GM21515 (cell line): ENCODE measurements around the gene CACUL1.
"Not testable (repeated sequence)": the region's sequence is repeated elsewhere in the genome, so short reads cannot be mapped to it uniquely, and the experiment has no call there.

ENCODE experiments used
- ATAC-seq: cut with Tn5 transposase; IDR thresholded peaks from one replicate; pipeline ENCODE4 v1.9.1; 2021; ENCODE audit not compliant: unreplicated experiment

The CACUL1 gene

DNA sequence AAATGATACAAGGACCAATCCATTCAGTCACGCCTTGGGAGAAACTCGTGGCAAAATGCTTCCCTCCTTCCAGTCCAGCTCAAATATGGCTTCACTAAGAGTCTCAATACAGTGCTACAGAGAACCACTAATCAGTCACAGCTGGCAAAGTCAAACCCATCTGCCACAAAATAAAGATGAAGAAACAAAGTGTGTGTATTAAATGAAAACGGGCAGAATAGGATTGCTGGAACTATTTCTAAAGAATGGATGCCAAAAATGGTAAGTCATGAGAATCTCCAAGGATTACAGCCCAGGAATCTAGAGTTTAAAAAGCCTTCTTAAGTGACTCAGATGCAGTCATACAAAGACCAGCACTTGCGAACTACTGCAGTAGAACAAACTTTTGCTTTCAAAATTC, 61.9 kb downstream of the CACUL1 start:
- ATAC-seq, result no peak

- ATAC-seq, result no peak
Measured at GRCh38 chr10:118689070-118689858, 65.5 kb downstream of the CACUL1 start.

DNA sequence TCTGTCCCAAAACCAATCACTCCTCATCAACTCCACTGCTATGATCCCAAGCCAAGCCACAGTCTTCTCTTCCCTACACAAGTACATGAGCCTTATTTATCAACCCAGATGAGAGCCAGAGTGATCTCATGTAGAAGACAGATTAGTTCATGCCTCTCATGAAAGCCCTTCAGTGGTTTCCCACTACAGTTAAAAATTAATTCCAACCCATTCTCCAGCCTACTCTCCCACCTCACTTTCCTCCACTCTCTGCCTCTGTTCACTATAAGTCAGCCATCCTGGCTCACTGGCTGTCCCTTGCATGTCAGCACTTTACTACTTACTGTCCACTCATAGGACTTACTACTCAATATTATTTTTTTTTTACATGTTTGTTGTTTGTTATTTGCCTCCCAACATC, 67.3 kb downstream of the CACUL1 start:
- no peak for ATAC-seq

DNA sequence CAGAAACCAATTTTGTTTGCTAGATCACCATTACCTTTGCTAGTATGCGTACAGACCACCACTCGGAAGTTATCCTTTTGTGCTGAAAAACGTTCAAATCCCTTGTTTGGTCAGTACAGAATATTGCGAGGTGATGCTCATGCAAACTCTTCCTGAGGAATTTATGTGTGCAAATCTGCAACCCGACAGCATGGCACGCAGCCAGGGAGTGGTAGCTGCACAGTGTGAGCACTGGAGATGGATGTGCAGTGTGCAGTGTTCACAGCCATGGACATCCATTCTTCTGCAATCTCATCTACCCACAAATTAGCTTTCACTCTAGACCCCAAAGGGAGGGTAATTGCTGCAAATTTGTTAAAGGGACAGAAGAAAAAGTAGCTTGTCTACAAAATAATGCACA, 72.2 kb downstream of the CACUL1 start:
- ATAC-seq, result no peak

GRCh38 chr10:118680197-118680596, 74.6 kb downstream of the CACUL1 start:
- no peak for ATAC-seq

GRCh38 chr10:118674226-118674919, 80.4 kb downstream of the CACUL1 start:
- ATAC-seq, result no peak

- no peak for ATAC-seq
Measured at GRCh38 chr10:118672766-118673715, 81.7 kb downstream of the CACUL1 start.

DNA sequence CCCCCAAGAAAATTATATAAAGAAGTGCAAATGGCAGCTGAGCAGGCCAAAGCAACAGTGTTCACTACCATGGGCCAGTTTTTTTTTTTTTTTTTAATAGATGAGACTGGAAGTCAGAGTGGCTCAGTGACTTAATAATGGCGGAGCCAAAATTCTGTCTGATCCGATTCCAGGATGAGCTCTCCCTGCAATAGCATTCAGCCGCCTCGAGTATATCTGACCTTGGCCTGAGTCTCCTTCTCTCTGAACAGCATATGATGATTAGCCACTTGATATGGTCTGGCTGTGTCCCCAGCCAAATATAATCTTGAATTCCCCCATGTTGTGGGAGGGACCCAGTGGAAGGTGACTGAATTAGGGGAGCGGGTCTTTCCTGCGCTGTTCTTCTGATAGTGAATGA, 82.6 kb downstream of the CACUL1 start:
- ATAC-seq, result no peak

DNA sequence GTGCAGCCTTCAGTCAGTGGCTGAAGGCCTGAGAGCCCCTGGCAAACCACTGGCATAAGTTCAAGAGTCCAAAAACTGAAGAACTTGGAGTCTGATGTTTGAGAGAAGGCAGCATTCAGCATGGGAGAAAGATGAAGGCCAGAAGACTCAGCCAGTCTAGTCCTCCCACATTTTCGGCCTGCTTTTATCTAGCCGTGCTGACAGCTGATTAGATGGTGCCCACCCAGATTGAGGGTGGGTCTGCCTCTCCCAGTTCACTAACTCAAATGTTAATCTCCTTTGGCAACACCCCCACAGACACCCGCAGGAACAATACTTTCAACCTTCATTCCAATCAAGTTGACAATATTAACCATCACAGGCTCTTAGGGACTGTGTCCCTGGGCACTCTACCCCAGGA, 83.5 kb downstream of the CACUL1 start:
- ATAC-seq, result not testable (repeated sequence)

DNA sequence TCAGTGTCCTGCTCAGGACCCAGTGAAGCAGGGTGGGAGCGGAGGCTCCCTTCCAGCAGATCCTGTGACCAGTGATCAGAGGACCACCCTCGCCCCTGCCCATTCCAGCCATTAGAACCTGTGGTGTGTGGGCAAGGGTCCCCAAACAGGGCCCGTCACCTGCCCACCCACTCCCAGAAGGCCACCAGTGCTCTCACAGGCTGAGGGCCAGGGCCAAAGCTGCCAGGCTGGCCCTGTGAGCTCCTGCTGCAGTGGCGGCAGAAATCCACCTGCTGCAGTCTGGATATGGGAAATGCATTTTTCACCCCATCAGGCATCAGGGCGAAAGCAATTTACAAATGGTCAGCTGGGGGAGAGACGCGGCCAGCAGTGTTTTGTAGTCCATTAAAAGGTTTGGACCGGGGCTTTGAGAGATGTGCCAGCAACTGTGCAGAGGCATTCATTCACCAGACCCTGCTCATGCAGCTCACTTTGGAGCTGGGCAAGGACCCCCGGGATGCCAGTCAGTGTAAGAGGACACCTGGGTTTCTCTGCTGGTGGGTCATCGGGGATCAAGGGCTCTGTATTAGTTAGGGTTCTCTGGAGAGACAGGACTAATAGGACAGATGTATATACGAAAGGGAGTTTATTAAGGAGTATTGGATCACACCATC, 84.2 kb downstream of the CACUL1 start:
- no peak for ATAC-seq

- no peak for ATAC-seq
Measured at GRCh38 chr10:118669835-118670234, 84.9 kb downstream of the CACUL1 start.

GRCh38 chr10:118669020-118669791, 85.6 kb downstream of the CACUL1 start:
- ATAC-seq, result no peak

DNA sequence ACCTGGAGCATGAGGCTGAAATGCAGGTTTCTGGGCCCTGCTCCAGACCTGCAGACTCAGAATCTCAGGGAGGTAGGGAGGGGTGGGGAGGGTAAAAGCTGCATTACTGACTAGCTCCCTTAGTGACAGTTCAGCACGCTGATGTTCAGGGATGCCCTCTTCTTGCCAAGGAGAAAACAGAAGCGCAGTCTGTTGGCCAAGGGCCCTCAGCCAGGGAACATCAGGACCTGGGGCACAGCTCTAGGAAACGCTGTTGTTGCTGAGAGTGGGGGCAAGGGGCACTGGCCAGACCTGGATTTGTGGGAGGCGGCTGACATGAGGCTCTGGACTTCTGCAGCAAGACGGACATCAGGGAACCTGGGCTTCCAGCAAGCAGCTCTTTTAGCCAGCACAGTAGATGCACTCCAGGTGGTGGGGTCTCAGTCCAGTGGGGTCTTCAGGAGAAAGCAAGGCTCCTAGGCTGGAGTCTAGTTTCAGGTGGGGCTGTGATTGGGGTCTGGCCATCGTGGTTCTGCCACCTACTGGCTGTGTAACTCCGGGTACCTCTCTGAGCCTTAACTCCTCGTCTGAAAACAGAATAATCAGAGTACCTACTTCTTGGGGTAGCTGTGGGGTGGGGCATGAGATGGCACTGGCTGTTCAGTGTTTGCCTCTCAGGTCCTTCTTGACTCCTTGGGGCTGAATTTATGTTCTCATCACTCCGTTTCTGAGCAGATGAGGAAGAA, 86.4 kb downstream of the CACUL1 start:
- no peak for ATAC-seq

DNA sequence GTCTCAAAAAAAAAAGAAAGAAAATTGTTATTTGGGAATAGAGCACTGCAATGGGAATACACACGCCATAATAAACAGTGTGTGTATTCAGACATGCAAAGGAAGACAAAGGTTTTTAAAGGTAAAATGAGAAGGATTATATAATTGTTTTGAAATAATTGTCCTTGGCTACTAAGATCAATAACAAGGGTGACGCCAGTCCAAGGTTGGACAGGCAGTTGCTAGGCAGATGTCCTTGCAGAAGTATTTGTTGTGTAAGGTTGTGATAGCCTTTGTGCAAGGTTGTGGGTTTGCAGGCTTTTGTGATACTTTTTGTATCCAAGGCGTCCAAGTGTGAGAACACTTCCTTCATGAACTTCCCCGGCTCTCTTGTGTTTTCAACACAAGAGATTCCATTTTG, 87.0 kb downstream of the CACUL1 start:
- ATAC-seq, result no peak

DNA sequence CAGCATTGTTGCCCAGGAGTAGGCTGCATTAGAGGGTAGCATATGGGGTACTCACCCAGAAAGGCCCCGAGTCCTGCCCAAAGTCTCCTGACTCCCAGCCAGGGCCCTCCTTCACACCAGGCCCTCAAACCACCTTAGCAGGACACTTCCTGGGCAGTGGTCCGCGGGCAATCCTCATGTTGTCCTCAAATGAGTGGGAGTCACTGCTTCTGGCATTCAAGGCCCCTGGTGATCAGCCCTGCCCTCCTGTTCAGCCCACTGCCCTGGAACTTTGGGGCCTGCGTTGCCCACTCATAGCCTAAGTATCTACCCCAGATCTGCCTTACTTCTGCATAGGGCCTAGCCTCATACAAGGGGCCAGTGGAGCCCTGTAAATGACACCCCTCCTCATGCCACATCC, 88.4 kb downstream of the CACUL1 start:
- no peak for ATAC-seq

GRCh38 chr10:118664321-118664720, 90.4 kb downstream of the CACUL1 start:
- no peak for ATAC-seq

GRCh38 chr10:118663176-118663575, 91.6 kb downstream of the CACUL1 start:
- ATAC-seq, result no peak

- no peak for ATAC-seq
Measured at GRCh38 chr10:118662228-118663035, 92.3 kb downstream of the CACUL1 start.

DNA sequence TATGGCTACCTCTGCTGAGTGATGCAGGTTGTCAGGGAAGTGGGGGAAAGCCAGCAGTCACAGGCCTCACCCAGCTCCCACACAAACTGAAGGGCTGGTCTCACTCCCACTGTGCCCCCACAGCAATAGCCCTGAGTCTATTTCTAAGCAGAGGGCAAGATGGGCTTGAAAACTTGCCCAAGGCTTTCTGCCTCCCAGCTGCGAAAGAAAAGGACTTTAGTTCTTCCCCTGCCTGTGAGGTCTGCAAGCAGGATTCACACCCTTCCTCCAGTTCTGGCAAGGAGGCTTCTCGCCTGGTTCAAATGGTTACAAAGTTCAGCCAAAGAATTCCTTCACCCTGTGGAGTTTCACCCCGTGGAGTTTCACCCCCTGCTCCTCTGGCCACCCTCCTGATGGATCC, 96.0 kb downstream of the CACUL1 start:
- ATAC-seq, result no peak
